MCF 10A (cell line): Measurements from ENCODE around the gene GRIFIN. TPM values are rescaled to one million over a fixed set of nuclear protein-coding genes. Genes with fewer than 3 reads are reported as not detected.

ENCODE experiments used
- BruUV-seq: library from RNA; stranded (reverse); fragments of 400-500 nt; replicated peaks from 2 replicates; lab custom pipeline; 2021; lab: Mats Ljungman, UMichigan
- CTCF ChIA-PET: fragments of 300-600 bp; sonication (Branson Sonifier 250); formaldehyde crosslinking; extraction: SDS; loops from one replicate; lab custom pipeline; 2021; ENCODE audit warnings: antibody characterized with exemption, inconsistent platforms; lab: Yijun Ruan, JAX
- POLR2A ChIA-PET: fragments of 300-600, 350-650 bp; sonication (Branson Sonifier 250); formaldehyde crosslinking; extraction: SDS; loops from one replicate; lab custom pipeline; 2020; ENCODE audit warnings: antibody characterized with exemption, inconsistent platforms; lab: Yijun Ruan, JAX
- DNase-seq: peaks from one replicate; pipeline ENCODE4 v3.0.0-alpha.2; 2018; ENCODE audit not compliant: unreplicated experiment
- H3K27ac Mint-ChIP-seq: one replicate; pipeline ENCODE4 v1.8.0; 2022; ENCODE audit warnings: mild to moderate bottlenecking, low read depth, mixed read lengths; ENCODE audit not compliant: unreplicated experiment
- H3K27me3 Mint-ChIP-seq: one replicate; pipeline ENCODE4 v1.8.0; 2022; ENCODE audit warnings: mixed read lengths; ENCODE audit not compliant: insufficient read depth, unreplicated experiment
- H3K36me3 Mint-ChIP-seq: one replicate; pipeline ENCODE4 v1.8.0; 2022; ENCODE audit warnings: mild to moderate bottlenecking, moderate library complexity, mixed read lengths; ENCODE audit not compliant: insufficient read depth, unreplicated experiment
- H3K4me1 Mint-ChIP-seq: one replicate; pipeline ENCODE4 v1.8.0; 2022; ENCODE audit warnings: mixed read lengths; ENCODE audit not compliant: insufficient read depth, unreplicated experiment
- H3K4me3 Mint-ChIP-seq: one replicate; pipeline ENCODE4 v1.8.0; 2022; ENCODE audit warnings: mild to moderate bottlenecking, moderate library complexity, mixed read lengths; ENCODE audit not compliant: unreplicated experiment
- H3K9me3 Mint-ChIP-seq: one replicate; pipeline ENCODE4 v1.8.0; 2022; ENCODE audit warnings: mixed read lengths; ENCODE audit not compliant: unreplicated experiment
- intact Hi-C: fragments of 100-400 bp; cut with micrococcal nuclease; formaldehyde crosslinking; loops from 2 replicates; pipeline ENCODE4 v1.14.1; 2022
- total RNA-seq: library from RNA; stranded (reverse); gene quantifications from 2 replicates; pipeline ENCODE4 v1.2.3, GENCODE V29; 2022
- TF ChIP-seq, protein P1 (sequence below): fragments of 200-600 bp; IDR thresholded peaks from one replicate; pipeline ENCODE4 v1.8.0; 2022; ENCODE audit warnings: antibody characterized with exemption, mild to moderate bottlenecking; ENCODE audit not compliant: unreplicated experiment

The GRIFIN gene
- total RNA-seq, 1 experiment from 2014 or later = not detected

- intact Hi-C loops = no loop called here
- Mint-ChIP-seq H3K9me3 (no peaks in the 10 kb centered on the region), H3K4me3 (no peak overlapping the region), H3K36me3 (no peaks in the 10 kb centered on the region), H3K27ac (no peak overlapping the region), H3K4me1 (peaks cover 9% of the 10 kb centered on the region), H3K27me3 (no peaks in the 10 kb centered on the region)
- DNase-seq = no peak
- BruUV-seq = no TSS peak
- CTCF ChIA-PET = interaction anchor here (0.6 kb wide), 1 partner anchor 60 kb away, joined by 3 read pairs; no protein-coding TSS in a partner anchor
- TF ChIP-seq, protein P1, sequence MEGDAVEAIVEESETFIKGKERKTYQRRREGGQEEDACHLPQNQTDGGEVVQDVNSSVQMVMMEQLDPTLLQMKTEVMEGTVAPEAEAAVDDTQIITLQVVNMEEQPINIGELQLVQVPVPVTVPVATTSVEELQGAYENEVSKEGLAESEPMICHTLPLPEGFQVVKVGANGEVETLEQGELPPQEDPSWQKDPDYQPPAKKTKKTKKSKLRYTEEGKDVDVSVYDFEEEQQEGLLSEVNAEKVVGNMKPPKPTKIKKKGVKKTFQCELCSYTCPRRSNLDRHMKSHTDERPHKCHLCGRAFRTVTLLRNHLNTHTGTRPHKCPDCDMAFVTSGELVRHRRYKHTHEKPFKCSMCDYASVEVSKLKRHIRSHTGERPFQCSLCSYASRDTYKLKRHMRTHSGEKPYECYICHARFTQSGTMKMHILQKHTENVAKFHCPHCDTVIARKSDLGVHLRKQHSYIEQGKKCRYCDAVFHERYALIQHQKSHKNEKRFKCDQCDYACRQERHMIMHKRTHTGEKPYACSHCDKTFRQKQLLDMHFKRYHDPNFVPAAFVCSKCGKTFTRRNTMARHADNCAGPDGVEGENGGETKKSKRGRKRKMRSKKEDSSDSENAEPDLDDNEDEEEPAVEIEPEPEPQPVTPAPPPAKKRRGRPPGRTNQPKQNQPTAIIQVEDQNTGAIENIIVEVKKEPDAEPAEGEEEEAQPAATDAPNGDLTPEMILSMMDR = no peak
- POLR2A ChIA-PET = no interaction called here
Measured at GRCh38 chr7:2512713-2513112, 36.5 kb upstream of the GRIFIN start.

DNA sequence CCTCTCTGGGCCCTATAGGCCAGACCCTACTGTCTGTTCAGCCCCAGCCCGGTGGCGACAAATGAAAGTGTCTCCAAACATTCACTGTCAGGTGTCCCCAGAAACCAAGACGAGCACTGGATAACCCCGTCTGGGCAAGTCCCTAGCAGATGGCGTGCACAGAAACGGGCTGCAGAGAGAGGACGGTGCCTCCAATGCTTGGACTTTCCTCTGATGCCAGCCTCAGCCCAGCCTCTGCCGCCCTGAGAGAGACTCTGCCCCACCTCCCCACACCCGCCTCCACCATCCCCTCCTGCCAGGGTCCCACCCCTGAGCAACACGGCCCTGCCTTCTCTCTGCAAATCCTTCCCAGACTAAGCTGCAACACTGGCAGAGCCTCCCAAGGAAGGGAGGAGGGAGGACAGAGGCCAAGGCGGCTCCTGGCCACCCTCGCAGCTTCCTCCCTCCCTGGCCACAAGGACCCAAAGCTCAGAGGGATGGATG lies 36.0 kb upstream of the GRIFIN start:
- intact Hi-C loops = no loop called here
- ChIA-PET POLR2A (no interaction called here), CTCF (interaction anchor here (0.6 kb wide), 1 partner anchor 60 kb away, joined by 3 read pairs; no protein-coding TSS in a partner anchor)
- Mint-ChIP-seq H3K9me3 (no peaks in the 10 kb centered on the region), H3K4me3 (no peak overlapping the region), H3K36me3 (no peaks in the 10 kb centered on the region), H3K4me1 (peaks cover 9% of the 10 kb centered on the region), H3K27ac (no peak overlapping the region), H3K27me3 (no peaks in the 10 kb centered on the region)
- no peak for DNase-seq
- TF ChIP-seq, protein P1 = no peak
- BruUV-seq = no TSS peak

GRCh38 chr7:2511769-2512168 lies 35.6 kb upstream of the GRIFIN start:
- POLR2A ChIA-PET = no interaction called here
- intact Hi-C loops = no loop called here
- H3K27me3 Mint-ChIP-seq = no peaks in the 10 kb centered on the region
- DNase-seq = no peak
- H3K4me1 Mint-ChIP-seq = peaks cover 9% of the 10 kb centered on the region
- no TSS peak for BruUV-seq
- H3K36me3 Mint-ChIP-seq = no peaks in the 10 kb centered on the region
- no peak overlapping the region for H3K27ac Mint-ChIP-seq
- H3K4me3 Mint-ChIP-seq = no peak overlapping the region
- TF ChIP-seq, protein P1 = no peak
- no peaks in the 10 kb centered on the region for H3K9me3 Mint-ChIP-seq
- CTCF ChIA-PET = no interaction called here

DNA sequence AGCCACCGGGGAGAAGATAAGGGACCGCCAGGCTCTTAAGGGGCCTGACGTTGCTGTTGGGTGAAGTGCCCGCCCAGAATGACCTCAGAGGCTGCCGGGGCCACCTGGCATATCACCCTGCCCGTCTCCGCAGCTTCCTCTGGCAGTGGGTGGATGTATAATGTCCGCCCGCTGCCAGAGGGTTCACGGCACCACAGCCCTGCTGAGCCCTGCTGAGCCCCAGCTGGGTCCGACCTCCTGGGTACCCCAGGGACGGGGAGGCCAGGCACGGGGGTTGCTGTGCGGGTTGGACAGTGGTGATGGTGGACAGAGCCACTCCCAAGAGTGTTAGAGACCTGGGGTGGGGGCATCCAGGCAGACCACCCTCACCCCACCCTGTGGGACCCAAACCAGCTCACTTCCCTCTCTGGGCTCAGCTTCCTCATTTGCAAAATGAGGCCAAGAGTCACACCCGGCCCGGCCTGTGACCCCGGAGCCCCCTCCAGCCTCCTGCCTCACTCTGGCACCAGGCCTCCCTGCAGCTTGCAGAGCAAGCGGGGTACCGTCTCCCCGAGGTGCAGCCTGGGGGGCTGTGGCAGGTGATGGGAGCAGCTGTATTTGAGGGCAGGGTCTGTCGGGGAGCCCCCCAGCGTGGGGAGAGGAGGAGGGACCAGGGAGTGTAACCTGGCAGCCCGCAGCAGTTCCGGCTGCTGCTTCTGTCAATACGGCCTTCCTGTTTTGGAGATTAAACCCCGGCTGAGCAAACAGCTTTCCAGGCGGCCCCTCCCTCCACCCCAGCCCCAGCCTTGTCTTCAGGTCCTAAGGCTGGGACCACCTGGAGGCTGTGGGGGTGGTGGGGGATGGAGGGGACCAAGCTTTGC lies 34.9 kb upstream of the GRIFIN start:
- TF ChIP-seq, protein P1 = no peak
- Mint-ChIP-seq H3K36me3 (no peaks in the 10 kb centered on the region), H3K27ac (no peak overlapping the region), H3K4me3 (no peak overlapping the region), H3K4me1 (peaks cover 9% of the 10 kb centered on the region), H3K9me3 (no peaks in the 10 kb centered on the region), H3K27me3 (no peaks in the 10 kb centered on the region)
- no TSS peak for BruUV-seq
- no peak for DNase-seq
- intact Hi-C loops = no loop called here
- CTCF ChIA-PET = no interaction called here
- POLR2A ChIA-PET = interaction anchor here (0.6 to 1.2 kb wide), 2 partner anchors 45 to 109 kb away, joined by 3 to 5 read pairs; partner anchors contain the start of gene BRAT1
